GF-D8 (cell line): ENCODE results near the gene VPS4B.

Experiments
- DNase-seq: peaks from one replicate; lab custom pipeline; 2025; lab: John Stamatoyannopoulos, UW

The VPS4B gene

DNA sequence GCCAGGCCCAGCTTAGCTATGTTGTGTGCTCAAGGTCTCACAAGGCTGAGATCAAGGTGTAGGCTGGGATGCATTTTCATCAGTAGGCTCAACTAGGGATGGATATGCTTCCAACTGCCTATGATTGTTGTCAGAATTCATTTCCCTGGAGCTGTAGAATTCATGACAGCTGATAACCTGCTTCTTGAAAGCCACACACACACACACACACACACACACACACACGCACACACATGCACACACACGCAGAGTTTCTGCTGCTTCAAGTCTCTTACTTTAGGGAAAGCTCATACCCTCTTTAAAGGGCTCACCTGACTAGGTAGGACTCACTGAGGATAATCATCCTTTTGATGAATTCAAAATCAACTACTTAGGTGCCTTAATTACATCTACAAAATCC, 8.2 kb upstream of the VPS4B start:
- no peak for DNase-seq

DNA sequence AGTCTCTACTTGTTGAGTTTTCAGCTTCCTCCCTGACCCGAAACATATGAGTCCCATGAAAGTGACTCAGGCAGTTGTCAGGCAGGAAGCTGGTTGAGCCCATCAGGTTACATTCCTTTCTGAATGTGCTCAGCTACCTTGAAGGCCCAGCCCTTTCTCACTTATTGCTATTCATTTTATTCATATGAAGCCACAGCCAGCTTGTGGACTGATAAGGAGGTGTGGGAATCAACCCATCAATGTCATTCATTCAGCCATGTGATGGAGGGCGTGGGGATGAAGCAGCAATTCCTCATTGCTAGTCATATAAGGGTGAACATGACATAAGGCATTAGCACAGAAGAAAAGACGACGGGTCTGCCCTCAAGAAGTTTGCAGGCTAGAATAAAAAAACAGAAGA, 5.3 kb upstream of the VPS4B start:
- DNase-seq: no peak

DNA sequence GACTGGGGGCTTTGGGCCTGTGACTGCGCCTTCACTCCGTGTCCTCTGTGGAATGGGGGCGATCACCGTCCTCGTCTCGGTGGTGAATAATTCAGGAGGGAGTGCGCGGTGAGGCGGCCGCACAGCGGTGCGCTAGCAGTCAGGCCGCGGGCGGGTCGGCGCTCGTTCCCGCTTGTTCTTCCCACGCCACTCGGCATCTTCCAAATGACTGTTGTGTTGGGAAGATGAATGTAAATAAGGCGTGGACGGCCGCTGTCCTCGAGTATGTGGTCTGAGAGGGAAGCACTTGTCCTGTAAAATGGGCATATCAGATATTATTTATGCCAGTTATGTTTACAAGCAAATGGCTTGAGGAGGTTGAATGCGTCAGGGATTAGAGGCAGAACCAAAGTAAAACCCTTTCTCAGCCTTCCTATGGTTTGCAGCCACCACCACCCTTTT, 608 bp upstream of the VPS4B start:
- DNase-seq: no peak

DNA sequence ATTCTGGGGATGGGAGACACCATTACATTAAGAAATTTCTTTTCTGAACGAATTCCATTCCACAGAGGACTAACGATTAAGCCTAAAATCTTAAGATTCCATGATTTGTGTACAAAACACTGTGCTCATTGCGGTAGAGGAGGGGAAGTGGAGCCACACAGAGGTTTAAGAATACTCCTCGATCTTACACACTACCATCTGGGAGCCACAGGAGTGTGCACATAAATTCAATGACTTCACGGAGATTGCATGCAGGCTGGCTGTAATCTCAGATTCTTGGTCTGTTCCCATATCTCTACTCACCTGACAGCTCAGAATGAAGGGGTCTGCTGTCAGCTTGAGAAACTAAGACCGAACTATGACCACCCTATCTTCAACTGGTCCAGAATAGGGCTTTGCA, 762 bp downstream of the VPS4B start:
- DNase-seq: no peak

DNA sequence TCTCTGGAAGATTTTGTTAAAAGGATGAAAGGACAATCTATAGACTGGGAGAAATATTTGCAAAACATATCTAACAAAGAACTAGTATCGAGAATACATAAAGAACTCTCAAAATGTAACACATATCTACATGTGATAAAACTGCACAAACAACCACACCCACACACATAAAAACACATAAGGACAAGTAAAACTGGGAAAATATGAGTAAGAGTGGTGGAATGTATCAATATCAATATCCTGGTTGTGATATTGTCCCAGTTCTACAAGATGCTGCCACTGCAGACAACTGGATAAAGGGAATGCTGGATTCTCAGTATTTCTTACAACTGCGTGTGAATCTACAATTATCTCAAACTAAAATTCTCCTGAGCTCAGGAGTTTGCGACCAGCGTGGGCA, 9.3 kb downstream of the VPS4B start:
- DNase-seq: no peak

DNA sequence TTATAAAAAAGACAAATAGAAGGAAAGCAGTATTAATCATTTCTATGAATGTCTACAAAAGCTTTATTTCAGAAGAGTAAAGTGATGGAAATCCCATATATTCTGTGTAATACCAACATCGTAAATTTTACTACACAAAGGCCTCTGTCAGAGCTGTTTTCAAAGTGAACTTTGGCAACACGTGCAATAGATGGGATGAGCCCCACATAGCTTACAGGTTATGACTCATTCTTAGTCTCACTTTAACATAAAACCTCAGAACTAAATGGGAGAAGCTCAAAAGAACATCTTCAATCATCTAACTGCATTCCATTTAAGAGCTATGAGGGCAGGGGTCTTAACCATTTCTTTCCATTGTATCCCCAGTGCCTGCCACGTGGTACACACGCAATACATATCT, 11.5 kb downstream of the VPS4B start:
- no peak for DNase-seq

DNA sequence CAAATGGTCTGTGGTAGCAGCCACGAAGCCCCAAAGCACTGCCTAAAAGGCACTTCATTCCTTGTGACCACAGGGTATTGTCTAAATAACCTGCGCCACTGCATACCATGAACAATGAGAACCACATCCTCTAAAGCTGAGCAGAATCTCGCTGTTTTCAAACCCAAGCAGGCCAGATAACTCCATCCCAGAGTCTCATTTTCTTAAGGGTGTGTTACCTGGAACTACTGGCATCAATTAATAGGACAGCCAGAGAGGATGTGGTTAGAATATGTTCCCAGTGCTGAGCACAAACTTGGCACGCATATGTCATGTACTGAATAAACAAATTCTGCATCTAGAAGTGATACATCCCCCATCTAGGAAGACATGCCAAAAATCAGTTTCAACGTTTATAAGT, 13.0 kb downstream of the VPS4B start:
- no peak for DNase-seq

DNA sequence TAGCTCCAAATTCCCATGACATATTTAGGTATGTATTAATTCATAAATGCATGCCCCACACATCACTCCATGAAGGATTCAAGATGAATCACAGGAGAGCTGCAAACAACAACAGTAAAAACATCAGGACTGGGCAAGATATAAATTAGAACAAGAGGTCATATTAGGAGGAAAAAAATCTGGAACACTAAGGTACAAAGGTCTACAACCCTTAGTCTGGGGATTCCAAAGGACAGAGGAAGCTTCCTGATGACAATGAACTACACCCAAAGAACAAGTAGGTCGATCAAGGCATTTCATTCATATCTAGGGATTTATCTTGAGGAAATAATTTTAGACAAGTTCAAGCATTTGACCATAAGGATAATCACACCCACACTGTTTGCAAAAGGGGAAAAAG, 14.5 kb downstream of the VPS4B start:
- DNase-seq: no peak

DNA sequence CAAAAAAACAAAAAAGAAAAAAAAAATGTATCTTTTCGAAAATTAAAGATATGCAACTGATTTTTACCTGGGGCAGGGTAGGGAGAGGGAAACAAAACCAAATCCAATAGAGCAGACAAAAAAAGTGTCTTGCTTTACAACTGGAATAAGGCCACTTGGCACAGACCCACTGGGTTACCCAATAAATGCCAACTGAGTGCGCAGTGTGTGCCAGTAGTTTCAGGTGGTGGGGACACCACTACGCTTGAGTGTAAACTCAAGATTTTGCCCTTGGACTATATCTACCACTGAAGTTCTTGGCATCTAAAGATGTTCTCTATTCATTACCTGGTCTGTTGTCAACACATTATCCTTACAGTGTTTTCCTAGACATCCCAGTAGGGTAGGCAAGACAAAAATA, 16.3 kb downstream of the VPS4B start:
- no peak for DNase-seq

DNA sequence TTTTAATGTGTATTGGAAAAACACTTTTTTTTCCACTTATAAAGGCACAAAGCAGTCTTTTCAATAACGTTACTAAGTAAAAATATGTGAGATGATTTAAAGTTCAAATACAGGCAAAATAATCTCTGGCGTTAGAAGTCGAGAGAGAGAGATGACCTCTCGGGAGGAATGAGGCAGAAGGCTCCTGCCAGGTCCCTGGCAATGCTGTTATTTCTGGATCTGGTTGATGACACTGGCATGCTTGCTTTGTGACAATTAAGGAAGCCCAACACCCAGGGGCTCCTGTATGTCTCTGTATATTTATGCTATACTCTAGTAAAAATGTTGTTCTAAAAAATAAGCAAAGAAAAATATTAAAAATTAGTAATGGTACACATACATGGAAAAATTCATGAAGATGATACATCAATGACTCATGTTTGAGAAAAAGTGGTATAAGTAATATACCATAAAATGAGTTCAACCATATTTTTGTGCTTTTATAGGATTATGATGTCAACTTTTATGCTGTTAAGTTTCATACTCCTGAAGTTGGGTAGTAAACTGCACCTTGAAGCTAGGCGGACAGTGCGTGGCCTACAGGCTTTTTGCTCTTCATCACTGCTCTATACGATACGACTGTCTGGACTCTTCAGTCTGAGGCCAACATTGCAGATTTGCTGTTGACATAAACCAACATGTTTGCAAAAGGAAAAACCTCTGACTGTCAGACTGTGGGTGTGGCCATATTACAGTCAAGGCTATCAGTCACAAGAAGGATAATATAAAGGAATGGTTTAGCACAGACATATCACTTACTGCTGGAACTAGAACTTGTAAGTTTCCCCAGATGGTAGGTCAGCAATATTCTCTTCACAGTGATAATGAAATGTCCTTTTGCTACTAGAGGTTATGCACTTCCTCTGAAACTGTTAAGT, 19.8 kb downstream of the VPS4B start:
- DNase-seq: no peak

DNA sequence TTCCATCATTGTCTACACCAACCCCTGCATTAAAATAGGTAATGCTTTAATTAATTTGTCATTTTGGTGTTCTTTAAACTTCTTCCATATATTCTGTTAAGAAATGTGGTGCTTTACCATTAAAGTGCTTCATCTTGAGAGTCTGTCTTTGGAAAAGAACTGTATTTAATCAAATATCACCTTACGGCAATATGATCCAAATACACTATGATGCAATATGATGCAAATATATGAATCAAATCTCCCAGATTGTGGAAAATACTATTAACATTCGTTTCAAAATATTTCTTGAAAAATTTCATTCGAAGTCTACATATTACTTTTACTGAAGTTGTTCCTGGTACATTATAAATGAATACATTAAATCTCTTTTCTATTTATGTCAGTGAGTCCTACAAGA, 23.0 kb downstream of the VPS4B start:
- no peak for DNase-seq

DNA sequence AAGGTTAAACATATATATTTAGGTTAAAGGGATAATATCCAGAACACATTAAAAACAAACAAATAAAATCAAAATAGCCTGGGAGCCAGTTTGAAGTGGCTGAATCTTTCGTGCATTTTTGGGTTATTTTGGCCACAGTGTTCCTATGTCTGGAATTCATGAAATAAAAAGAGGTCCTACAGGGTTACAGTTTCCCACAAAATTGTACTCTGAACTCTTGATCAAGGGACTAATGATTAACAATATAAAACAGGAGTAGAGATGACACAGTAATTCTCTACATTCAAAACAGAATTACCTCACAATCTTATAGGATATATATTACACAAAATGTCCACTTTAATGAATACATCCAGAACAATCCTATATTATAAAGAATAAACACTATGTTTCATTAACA, 24.9 kb downstream of the VPS4B start:
- DNase-seq: no peak

DNA sequence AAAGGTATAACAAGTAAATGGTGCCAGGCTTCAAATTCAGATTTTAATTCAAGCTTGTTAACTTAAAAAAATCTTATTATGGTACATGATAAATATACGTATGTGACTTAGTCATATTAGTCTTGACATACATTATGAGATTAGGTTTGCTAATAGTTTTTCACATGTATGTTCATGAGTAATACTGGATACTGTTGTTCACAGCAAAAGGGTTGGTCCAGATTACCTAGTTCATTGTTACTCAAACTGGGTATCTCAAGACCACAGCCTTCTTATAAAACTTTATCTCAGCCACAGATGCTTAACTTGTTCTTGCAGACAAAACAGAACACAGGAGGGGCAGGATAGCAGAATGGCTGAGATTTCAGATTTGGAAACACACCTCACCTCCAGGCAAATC, 26.8 kb downstream of the VPS4B start:
- no peak for DNase-seq

DNA sequence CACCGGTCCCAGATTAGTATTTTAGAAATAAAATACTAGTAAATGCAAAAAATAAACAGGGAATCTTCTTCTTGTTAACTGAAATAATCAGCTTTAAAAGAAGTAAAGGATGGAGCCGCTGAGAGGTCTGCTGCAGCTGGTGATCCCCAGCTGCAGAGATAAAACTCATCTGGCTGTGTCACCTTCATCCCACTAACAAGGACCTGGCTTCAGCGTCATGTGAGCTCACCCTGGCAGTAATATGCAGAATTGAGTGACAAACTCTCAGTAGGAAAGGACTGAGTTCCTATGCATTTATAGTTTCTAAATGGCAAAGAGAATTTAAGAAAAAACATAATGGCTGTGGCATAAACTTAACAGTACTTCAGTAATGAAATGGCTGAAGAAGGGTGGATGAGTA, 27.3 kb downstream of the VPS4B start:
- DNase-seq: no peak

DNA sequence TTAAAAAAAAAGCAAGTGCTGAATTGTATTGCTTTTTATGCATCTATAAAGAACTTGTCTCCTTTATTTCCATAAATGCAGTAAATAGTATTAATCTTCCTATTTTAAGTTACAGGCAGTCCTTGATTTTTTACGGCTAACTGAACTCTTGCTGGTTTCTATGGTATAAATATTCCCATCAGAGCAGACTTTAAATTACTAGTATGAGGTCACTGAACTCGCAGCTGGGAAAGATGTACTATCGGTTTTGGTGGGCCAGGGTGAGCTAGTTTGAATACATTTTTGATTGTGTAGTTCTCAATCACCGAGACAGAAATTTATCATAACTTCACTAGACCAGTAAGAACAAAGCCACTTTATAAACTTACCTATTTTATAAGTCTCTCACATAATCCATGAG, 34.4 kb downstream of the VPS4B start:
- DNase-seq: no peak

DNA sequence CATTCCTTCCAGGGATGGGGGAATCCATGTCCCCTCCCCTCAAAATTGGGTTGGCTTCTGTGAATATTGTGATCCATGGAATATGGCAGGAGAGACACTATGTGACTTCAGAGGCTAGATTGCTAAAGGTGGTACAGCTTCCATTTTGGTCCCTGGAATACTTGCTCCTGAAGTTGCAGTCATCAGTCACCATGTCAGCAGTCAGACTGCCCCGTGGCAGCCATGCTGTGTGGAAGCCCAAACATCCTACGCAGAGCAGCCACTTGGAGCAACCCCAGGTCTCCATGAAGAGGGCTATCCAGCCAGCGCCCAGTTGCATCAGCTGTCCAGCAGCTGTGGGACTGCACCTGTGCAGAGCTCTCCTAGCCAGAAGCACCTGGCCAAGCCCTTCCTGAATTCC, 39.4 kb downstream of the VPS4B start:
- no peak for DNase-seq

DNA sequence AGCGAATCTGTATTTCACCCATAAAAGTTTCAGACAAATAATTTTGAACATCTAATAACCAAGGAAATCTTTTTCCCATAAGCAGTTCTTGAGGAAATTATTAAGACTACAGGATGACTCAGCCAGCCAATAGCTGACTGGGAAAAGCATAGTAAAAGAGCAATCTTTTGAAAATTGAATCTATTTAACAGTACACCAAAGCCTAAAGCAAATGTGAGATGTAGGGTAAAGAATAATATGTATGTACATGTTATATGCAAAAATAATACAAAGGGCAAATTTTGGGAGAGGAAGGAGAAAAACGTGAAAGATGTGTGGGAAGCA, 42.7 kb downstream of the VPS4B start:
- DNase-seq: no peak

DNA sequence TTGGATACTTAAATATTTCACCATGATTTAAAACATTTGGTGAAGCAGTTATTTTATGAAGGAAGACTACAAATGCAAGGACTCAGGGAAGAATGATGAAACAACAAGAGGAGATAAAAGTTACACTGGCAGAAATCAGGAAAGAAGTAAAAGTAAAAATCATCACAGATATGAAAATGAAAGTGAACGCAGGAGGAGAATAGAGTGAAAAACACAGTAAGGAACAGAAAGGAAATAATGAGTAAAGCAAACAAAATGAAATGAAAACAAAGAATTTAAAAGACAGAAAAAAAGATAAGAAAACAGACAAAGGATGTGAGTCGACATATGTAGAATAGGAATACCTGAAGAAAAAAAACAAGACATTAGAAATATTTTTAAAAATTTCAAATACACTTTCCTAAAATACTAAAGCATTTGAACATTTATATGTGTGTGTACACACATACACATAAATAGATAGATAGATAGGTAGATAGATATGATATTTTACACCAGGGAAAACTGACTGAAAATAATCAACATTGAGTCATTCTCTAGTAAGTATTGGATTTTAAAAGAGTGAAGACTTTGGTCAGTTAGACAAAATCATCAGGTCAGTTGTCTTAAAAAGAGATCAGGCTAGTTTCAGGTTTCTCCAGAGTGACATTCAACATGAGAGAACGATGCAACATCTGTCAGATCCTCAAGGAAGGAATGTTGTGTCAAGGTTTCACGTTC, 43.2 kb downstream of the VPS4B start:
- no peak for DNase-seq

DNA sequence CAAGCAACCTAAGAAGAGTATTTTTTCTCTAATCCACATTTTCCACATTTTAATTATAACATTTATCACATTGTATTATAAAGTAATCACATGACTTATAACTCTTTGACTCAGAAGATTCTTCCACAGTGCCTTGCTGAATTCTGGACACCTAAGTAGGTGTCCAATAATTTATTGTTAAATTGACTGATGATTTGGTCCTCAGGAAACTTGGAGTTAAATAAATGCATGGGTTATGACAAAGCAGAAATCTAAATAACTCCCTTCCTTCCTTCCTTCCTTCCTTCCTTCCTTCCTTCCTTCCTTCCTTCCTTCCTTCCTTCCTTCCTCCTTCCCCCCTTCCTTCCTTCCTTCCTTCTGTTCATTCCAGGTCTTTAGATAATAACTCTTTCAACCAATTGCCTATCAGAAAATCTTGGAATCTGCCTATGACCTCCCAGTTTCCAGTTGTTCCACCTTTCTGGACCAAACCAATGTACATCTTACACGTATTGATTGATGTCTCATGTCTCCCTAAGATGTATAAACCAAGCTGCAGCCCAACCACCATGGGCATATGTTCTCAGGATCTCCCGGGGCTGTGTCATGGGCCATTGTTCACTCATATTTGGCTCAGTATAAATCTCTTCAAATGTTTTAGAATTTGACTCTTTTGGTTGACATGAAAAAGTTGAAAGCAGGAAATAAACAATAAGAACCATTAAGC, 44.8 kb downstream of the VPS4B start:
- no peak for DNase-seq

DNA sequence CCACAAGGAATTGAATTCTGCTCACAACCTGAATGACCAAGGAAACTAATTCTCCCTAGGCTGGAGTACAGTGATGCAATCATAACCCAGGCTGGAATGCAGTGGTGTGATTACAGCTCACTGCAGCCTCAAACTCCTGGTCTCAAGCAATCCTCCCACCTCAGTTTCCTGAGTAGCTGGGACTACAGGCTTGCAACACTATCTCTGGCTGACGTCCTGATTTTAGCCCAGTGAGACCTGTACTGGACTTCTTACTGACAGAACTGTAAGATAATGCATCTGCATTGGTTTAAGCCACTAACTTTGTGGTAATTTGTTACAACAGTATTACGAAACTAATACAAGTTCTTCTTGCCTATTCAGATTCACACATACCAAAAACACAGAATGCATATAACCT, 45.7 kb downstream of the VPS4B start:
- DNase-seq: peak; percentile 68

DNA sequence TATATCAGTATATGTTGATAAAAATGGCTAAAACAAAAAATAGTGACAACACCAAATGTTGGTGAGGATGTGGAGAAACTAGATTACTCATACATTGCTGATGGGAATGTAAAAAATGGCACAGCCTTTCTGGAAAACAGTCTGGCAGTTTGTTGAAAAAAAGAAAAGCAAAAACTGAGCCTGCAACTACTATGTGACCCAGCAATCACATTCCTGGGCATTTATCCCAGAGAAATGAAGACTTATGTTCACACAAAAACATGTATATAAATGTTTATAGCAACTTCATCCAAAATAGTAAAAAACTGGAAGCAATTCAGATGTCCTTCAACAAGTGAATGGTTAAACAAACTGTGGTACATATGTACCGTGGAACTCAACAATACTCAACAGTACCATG, 47.7 kb downstream of the VPS4B start:
- DNase-seq: no peak

DNA sequence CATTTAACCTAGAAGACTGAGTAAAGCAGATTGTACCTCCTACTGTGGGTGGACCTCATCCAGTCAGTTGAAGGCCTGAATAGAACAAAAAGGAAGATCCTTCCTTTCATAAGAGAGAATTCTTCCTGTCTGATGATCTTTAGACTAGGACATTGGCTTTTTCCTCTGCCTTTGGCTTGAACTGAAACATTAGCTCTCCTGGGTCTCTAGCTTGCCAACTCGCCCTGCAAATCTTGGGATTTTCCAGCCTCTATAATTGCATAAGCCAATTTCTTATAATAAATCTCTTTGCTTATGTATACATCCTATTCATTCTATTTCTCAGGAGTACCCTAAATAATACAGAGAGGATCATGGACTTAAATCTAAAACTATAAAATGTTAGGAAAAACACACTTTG, 49.1 kb downstream of the VPS4B start:
- no peak for DNase-seq

DNA sequence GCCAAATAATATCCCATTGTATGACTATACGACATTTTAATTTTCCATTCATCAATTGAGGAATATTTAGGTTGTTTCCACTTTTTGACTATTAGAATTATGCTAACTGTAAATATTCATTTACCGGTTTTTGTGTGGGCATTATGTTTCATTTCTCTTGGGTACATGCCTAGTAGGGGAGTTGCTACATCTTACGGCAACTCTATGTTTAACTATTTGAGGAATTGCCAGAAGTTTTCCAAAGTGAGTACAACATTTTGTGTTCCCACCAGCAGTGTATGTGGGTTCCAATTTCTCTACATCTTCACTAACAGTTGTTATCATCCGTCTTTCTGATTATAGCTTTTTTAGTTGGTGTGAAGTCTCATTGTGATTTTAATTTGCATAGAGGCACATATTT, 53.7 kb downstream of the VPS4B start:
- DNase-seq: no peak
